T-cell (primary cell): ENCODE results near the gene TMEM41A. TPM values are rescaled to one million over a fixed set of nuclear protein-coding genes. Genes with fewer than 3 reads are reported as not detected.

Source experiments
- ATAC-seq, 4 experiments: fragments of 200-7000 bp in 3 of 4; fragments of 150-1000 bp in 1 of 4; cut with Tn5 transposase; replicated peaks in 1 of 4; 1 replicate in 3 of 4; 2 replicates in 1 of 4; pipeline ENCODE4 v1.10.0; 2021; ENCODE audit warnings: moderate library complexity in 3 of 4, mild to moderate bottlenecking in 2 of 4, moderate number of reproducible peaks in 1 of 4
- CTCF ChIA-PET, 2 donors: fragments of 300-600 bp; sonication (Branson Sonifier 250); formaldehyde crosslinking; loops; one replicate each; lab custom pipeline; 2022; ENCODE audit warnings: antibody characterized with exemption in 2 of 2; lab: Charles Lee
- POLR2A ChIA-PET, 2 donors: fragments of 300-600 bp; sonication (Branson Sonifier 250); formaldehyde crosslinking; loops; one replicate each; lab custom pipeline; 2022; ENCODE audit warnings: antibody characterized with exemption in 2 of 2; lab: Charles Lee
- DNase-seq, 35 experiments: peaks; one replicate each; pipeline versions ENCODE4 v3.0.0 to v3.0.0-alpha.2; 2013 to 2023
- H3K27ac ChIP-seq: one replicate; pipeline ENCODE4 v1.5.1; 2013; ENCODE audit warnings: low read length
- H3K27me3 ChIP-seq, 2 experiments: replicated peaks in 1 of 2; 1 replicate in 1 of 2; 2 replicates in 1 of 2; pipeline versions ENCODE4 v1.6.1 to v1.7.0; 2013; ENCODE audit warnings: low read length in 1 of 2, mixed read lengths in 1 of 2; ENCODE audit not compliant: control insufficient read depth in 2 of 2, insufficient read depth in 2 of 2; ENCODE audit errors: extremely low read depth in 1 of 2
- H3K36me3 ChIP-seq, 2 donors: 1 replicate in 1 of 2; 2 replicates in 1 of 2; pipeline versions ENCODE4 v1.6.1 to v1.7.0; 2013; ENCODE audit warnings: low read length in 1 of 2; ENCODE audit not compliant: control insufficient read depth in 2 of 2, insufficient read depth in 1 of 2; ENCODE audit errors: extremely low read depth in 1 of 2
- H3K4me1 ChIP-seq, 2 experiments: 1 replicate in 1 of 2; 2 replicates in 1 of 2; pipeline versions ENCODE4 v1.6.1 to v1.7.0; 2013; ENCODE audit warnings: low read length in 2 of 2, mixed read lengths in 1 of 2; ENCODE audit not compliant: insufficient read depth in 2 of 2, control insufficient read depth in 1 of 2; ENCODE audit errors: extremely low read depth in 1 of 2
- H3K4me3 ChIP-seq, 2 donors: 1 replicate in 1 of 2; 2 replicates in 1 of 2; pipeline versions ENCODE4 v1.5.1 to v1.7.0; 2013; ENCODE audit warnings: mild to moderate bottlenecking in 2 of 2, low read length in 1 of 2, moderate library complexity in 1 of 2; ENCODE audit not compliant: control insufficient read depth in 1 of 2; ENCODE audit errors: extremely low read depth in 1 of 2
- H3K9me3 ChIP-seq: 2 replicates; pipeline ENCODE4 v1.7.0; 2013
- H3K27ac Mint-ChIP-seq, 2 donors: one replicate each; pipeline ENCODE4 v1.8.0; 2020 to 2021; ENCODE audit warnings: mild to moderate bottlenecking in 2 of 2, mixed read lengths in 2 of 2
- H3K27me3 Mint-ChIP-seq, 2 donors: one replicate each; pipeline ENCODE4 v1.8.0; 2021 to 2022; ENCODE audit warnings: mixed read lengths in 2 of 2
- H3K36me3 Mint-ChIP-seq: one replicate; pipeline ENCODE4 v1.8.0; 2021; ENCODE audit warnings: mixed read lengths
- H3K4me1 Mint-ChIP-seq, 3 donors: one replicate each; pipeline ENCODE4 v1.8.0; 2020 to 2022; ENCODE audit warnings: mixed read lengths in 3 of 3, mild to moderate bottlenecking in 1 of 3
- H3K4me3 Mint-ChIP-seq, 3 donors: one replicate each; pipeline ENCODE4 v1.8.0; 2020 to 2022; ENCODE audit warnings: mild to moderate bottlenecking in 3 of 3, mixed read lengths in 3 of 3, moderate library complexity in 3 of 3
- H3K9me3 Mint-ChIP-seq, 3 donors: one replicate each; pipeline ENCODE4 v1.8.0; 2020 to 2022; ENCODE audit warnings: mixed read lengths in 3 of 3
- WGBS: methylation state at CpG from one replicate; pipeline ENCODE4 v1.1.5; 2013; ENCODE audit warnings: missing lambda C conversion rate; ENCODE audit not compliant: insufficient coverage; 5-methylcytosine and 5-hydroxymethylcytosine counted together
- total RNA-seq, 35 experiments: library from RNA in 6 of 35; stranded (reverse) in 6 of 35; fragments of 120-200 nt in 1 of 35; gene quantifications; one replicate each; pipeline versions ENCODE4 v1.2.1 to v1.2.4 and lab custom pipeline; 2013 to 2026

TMEM41A gene
- total RNA-seq, 5 donors from 2014 or later (not counting 1 experiment from before 2014, with no cell fraction given), result 20.1 to 25.5 (median 22.2) TPM

DNA sequence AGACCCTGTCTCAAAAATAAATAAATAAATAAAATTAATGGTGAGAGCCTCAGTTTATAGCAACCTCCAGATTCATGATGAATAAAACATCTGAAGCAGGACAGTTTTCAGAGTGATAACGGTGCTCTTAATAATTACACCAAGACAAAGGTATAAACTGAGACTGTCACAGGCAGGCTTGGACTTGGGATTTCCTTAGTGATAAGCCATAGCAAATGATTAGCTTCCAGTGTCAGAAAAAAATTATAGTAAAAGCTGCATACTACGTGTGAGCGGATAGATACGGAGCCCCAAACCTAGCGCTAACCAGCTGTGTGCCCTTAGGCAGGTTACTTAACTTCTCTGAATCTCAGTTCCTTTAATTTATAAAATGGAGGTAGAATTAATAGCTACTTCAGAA, 32.0 kb upstream of the TMEM41A start:
- POLR2A ChIA-PET, result no interaction called here
- ATAC-seq (no peak), DNase-seq (no peak)
- no peak overlapping the region for H3K27ac Mint-ChIP-seq
- no peaks in the 10 kb centered on the region for H3K9me3 Mint-ChIP-seq
- no peaks in the 10 kb centered on the region for H3K36me3 ChIP-seq
- no peaks in the 10 kb centered on the region for H3K4me1 ChIP-seq
- WGBS, result 67% methylated on average over 4 of the region's 5 CpGs
- no peaks in the 10 kb centered on the region for H3K36me3 Mint-ChIP-seq
- peaks cover 0 to 9% of the 10 kb centered on the region in 2 experiments for H3K27me3 ChIP-seq
- H3K9me3 ChIP-seq, result no peaks in the 10 kb centered on the region
- H3K4me3 ChIP-seq, result no peak overlapping the region
- no peaks in the 10 kb centered on the region for H3K4me1 Mint-ChIP-seq
- no peak overlapping the region for H3K27ac ChIP-seq
- peaks cover 1 to 3% of the 10 kb centered on the region in 2 donors for H3K27me3 Mint-ChIP-seq
- CTCF ChIA-PET, result no interaction called here
- no peak overlapping the region for H3K4me3 Mint-ChIP-seq

DNA sequence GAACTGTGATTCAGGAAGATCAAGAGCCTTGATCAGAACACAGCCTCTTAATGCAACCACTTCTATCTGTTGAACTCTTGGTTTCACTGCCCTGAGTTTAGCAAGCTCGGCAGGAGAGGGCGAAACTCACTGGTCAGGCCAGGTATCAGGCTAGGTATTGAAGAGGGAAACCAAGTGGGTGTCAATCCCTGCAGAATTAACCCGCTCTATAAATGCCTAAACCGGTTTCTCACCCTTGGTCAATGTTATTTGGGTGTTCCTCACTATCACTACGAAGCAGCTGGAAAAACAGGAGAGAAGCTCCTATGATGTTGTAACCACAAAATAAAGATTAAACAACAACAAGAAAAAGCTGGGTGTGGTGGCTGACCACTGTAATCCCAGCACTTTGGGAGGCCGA, 29.7 kb upstream of the TMEM41A start:
- ATAC-seq (no peak), DNase-seq (no peak)
- 93% methylated on average over 3 of the region's 6 CpGs for WGBS
- Mint-ChIP-seq H3K36me3 (no peaks in the 10 kb centered on the region), H3K27me3 (peaks cover 7 to 16% of the 10 kb centered on the region in 2 donors), H3K9me3 (no peaks in the 10 kb centered on the region), H3K4me3 (no peak overlapping the region), H3K4me1 (no peaks in the 10 kb centered on the region), H3K27ac (no peak overlapping the region)
- no peaks in the 10 kb centered on the region for H3K36me3 ChIP-seq
- no peak overlapping the region for H3K4me3 ChIP-seq
- ChIA-PET CTCF (interaction anchor here in 1 of 2 donors (0.6 kb wide), 1 partner anchor 17 kb away, joined by 4 read pairs; no protein-coding TSS in a partner anchor), POLR2A (interaction anchor here in 1 of 2 donors (0.8 kb wide), 1 partner anchor 71 kb away, joined by 4 read pairs; no protein-coding TSS in a partner anchor)
- H3K27me3 ChIP-seq, result peaks cover 0 to 17% of the 10 kb centered on the region in 2 experiments
- H3K4me1 ChIP-seq, result no peaks in the 10 kb centered on the region
- H3K9me3 ChIP-seq, result no peaks in the 10 kb centered on the region
- no peak overlapping the region for H3K27ac ChIP-seq

DNA sequence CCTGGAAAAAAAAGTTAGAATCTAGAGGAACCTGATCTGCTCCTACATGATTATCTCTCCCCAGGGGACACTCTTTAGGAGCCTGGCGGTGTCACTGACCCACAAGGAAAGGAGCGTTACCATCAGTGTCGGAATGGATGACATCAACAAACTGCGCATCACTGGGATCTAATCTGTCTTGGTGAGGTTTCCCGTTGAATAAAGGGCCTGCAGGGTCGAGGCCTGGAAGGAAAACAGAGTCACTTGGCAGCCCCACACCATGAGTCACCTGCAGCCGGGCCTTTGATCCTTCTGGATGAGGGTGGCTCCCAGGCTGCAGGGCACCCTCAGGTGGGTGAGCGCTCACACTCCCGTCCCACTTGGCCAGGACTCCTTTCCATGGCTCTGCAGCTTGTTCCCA, 28.5 kb upstream of the TMEM41A start:
- Histone ChIP-seq H3K36me3 (no peaks in the 10 kb centered on the region), H3K4me1 (no peaks in the 10 kb centered on the region), H3K27ac (no peak overlapping the region), H3K9me3 (no peaks in the 10 kb centered on the region), H3K4me3 (no peak overlapping the region), H3K27me3 (peaks cover 0 to 17% of the 10 kb centered on the region in 2 experiments)
- no peak for DNase-seq
- no peaks in the 10 kb centered on the region for H3K36me3 Mint-ChIP-seq
- H3K4me1 Mint-ChIP-seq, result no peaks in the 10 kb centered on the region
- no peak for ATAC-seq
- 89% methylated on average over 9 of the region's 9 CpGs for WGBS
- no peak overlapping the region for H3K4me3 Mint-ChIP-seq
- H3K9me3 Mint-ChIP-seq, result no peaks in the 10 kb centered on the region
- CTCF ChIA-PET, result no interaction called here
- no peak overlapping the region for H3K27ac Mint-ChIP-seq
- POLR2A ChIA-PET, result no interaction called here
- peaks cover 7 to 16% of the 10 kb centered on the region in 2 donors for H3K27me3 Mint-ChIP-seq

DNA sequence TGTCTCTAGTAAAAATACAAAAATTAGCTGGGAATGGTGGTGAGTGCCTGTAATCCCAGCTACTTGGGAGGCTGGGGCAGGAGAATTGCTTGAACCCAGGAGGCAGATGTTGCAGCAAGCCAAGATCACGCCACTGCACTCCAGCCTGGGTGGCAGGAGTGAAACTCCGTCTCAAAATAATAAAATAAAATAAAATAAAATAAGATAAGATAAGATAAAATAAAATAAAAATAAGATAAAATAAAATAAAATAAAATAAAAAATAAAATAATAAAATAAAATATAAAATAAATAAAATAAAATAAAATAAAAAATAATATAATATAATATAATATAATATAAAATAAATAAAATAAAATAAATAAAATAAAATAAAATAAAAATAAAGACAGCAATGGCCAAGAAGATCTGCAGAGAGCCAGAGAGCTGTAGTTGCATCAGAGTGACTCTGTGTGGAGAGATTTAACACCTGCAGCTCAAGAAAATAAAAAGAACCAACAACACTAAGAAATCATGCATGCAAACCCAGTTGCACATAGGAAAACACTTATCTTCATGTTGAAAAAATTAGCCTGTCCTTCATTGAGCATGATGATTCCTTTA, 27.6 kb upstream of the TMEM41A start:
- no peak for DNase-seq
- ATAC-seq, result no peak
- no peak overlapping the region for H3K27ac Mint-ChIP-seq
- H3K4me1 ChIP-seq, result no peaks in the 10 kb centered on the region
- H3K27me3 ChIP-seq, result peaks cover under 1 to 19% of the 10 kb centered on the region in 2 experiments
- H3K27ac ChIP-seq, result no peak overlapping the region
- H3K36me3 ChIP-seq, result no peaks in the 10 kb centered on the region
- WGBS, result no CpG with 5 or more reads among the region's 2 CpGs
- H3K27me3 Mint-ChIP-seq, result peaks cover 11 to 16% of the 10 kb centered on the region in 2 donors
- no peak overlapping the region for H3K4me3 Mint-ChIP-seq
- H3K4me1 Mint-ChIP-seq, result no peaks in the 10 kb centered on the region
- CTCF ChIA-PET, result no interaction called here
- POLR2A ChIA-PET, result no interaction called here
- no peaks in the 10 kb centered on the region for H3K36me3 Mint-ChIP-seq
- H3K9me3 Mint-ChIP-seq, result no peaks in the 10 kb centered on the region
- no peaks in the 10 kb centered on the region for H3K9me3 ChIP-seq
- H3K4me3 ChIP-seq, result no peak overlapping the region

DNA sequence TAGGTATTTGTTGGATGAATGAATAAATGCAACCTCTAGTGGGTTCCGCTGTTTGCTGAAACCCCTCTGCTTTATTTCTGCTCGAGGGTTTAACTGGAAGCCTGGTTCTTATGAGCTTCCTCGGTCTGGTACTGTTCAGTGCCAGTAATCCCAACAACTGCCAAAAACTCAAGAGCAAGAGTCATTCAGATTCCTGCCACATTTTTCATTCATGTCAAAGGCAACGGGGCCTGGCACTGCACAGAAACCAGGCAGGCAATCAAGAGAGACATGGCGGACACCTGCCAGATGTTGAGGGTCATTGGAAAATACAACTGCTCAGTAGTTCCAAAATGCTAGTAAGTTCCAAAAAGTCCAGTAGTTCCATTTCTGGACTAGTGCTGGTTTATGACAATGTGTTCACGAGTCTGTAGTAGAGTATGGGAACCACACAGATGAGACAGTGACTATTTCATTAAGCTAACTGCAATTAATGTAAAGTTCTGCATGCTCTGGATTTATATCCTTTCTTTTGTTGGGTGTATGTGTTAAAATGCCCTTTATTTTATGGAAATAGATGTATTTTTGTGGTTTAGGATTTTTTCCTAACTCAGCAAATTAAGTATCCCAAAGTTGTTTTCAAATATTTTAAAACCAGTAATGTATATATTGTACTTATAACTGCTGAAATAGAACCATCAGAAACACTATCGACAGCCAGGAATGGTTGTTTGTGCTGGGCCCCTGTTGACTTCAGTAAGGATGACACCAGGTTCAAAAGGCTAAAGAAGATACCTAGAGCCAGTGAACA, 22.7 kb upstream of the TMEM41A start:
- CTCF ChIA-PET, result interaction anchor here in 1 of 2 donors (0.5 kb wide), 1 partner anchor 10 kb away, joined by 4 read pairs; no protein-coding TSS in a partner anchor
- Histone ChIP-seq H3K27ac (no peak overlapping the region), H3K4me3 (no peak overlapping the region), H3K36me3 (no peaks in the 10 kb centered on the region), H3K9me3 (no peaks in the 10 kb centered on the region), H3K4me1 (no peaks in the 10 kb centered on the region), H3K27me3 (peaks cover 2 to 15% of the 10 kb centered on the region in 2 experiments)
- Mint-ChIP-seq H3K4me3 (no peak overlapping the region), H3K27me3 (peaks cover 26 to 32% of the 10 kb centered on the region in 2 donors), H3K27ac (no peak overlapping the region), H3K4me1 (no peaks in the 10 kb centered on the region), H3K36me3 (no peaks in the 10 kb centered on the region), H3K9me3 (no peaks in the 10 kb centered on the region)
- WGBS, result 88% methylated on average over 6 of the region's 7 CpGs
- DNase-seq (no peak), ATAC-seq (no peak)
- POLR2A ChIA-PET, result no interaction called here

DNA sequence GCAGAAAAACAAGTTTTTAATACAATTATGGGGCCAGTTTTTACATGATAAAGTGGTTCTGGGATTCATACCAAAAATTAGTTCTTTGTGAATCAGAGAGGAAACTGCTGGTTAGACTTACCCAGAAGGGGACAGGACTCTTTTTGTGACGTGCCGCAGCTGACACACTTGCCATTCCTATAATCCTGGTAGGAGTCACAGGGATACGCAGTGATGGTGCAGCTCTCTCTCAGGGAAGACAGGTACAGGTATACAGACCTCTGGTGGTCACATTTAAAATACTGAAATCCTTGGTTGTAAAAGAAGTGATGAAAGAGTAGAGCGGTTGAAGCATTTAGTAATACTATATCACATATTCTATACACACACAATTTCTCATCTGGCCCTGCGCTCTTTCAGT, 20.2 kb upstream of the TMEM41A start:
- Histone ChIP-seq H3K4me1 (no peaks in the 10 kb centered on the region), H3K27me3 (peaks cover 2 to 10% of the 10 kb centered on the region in 2 experiments), H3K9me3 (no peaks in the 10 kb centered on the region), H3K27ac (no peak overlapping the region), H3K36me3 (no peaks in the 10 kb centered on the region), H3K4me3 (no peak overlapping the region)
- Mint-ChIP-seq H3K4me3 (no peak overlapping the region), H3K27ac (no peak overlapping the region), H3K9me3 (no peaks in the 10 kb centered on the region), H3K27me3 (peaks cover 17 to 25% of the 10 kb centered on the region in 2 donors), H3K4me1 (no peaks in the 10 kb centered on the region), H3K36me3 (no peaks in the 10 kb centered on the region)
- no peak for ATAC-seq
- ChIA-PET POLR2A (no interaction called here), CTCF (no interaction called here)
- DNase-seq, result no peak
- WGBS, result 95% methylated on average over 2 of the region's 5 CpGs
